Measurements from ENCODE around the gene REXO1. TPM values are rescaled to one million over a fixed set of nuclear protein-coding genes. Genes with fewer than 3 reads are reported as not detected.

Gene REXO1
- total RNA-seq, 1 donor from 2014 or later, result 40.8 TPM

DNA sequence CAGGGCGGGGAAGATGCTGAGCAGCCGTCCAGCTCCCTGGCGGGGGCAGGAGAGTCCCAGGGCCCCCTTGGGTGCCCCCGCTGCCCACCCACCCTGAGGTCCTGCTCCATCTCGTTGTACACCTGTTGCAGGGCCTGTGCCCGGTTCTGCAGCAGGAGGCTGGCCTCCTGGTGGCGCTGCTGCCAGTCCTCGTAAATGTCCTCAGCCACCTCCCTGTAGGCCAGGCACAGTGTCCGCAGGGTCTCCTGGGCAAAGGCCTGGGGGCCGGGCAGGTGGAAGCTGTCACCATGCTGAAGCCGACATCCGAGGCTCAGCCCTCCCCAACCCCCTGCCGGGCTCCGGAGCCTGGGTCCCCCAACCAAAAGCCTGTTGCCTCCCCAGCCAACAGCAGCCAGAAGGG, 56.4 kb downstream of the REXO1 start:
- DNase-seq (ENCODE audit: low read depth, low spot score), result no peak
- no peak for TF ChIP-seq CTCF (conservative IDR thresholded peaks at IDR 0.05)
- Mint-ChIP-seq H3K9me3 (no peaks in the 10 kb centered on the region), H3K27ac (ENCODE audit: unreplicated experiment) (no peak overlapping the region), H3K4me1 (peaks cover 3% of the 10 kb centered on the region), H3K36me3 (ENCODE audit: low read depth) (no peaks in the 10 kb centered on the region), H3K4me3 (no peak overlapping the region), H3K27me3 (ENCODE audit: low read depth) (peaks cover 40% of the 10 kb centered on the region)

- Mint-ChIP-seq H3K36me3 (ENCODE audit: low read depth) (no peaks in the 10 kb centered on the region), H3K4me3 (no peak overlapping the region), H3K4me1 (no peaks in the 10 kb centered on the region), H3K9me3 (no peaks in the 10 kb centered on the region), H3K27me3 (ENCODE audit: low read depth) (peaks cover 44% of the 10 kb centered on the region), H3K27ac (ENCODE audit: unreplicated experiment) (no peak overlapping the region)
- TF ChIP-seq CTCF (conservative IDR thresholded peaks at IDR 0.05), result no peak
- DNase-seq (ENCODE audit: low read depth, low spot score), result no peak
Observed at GRCh38 chr19:1790054-1790792, 58.1 kb downstream of the REXO1 start.

GRCh38 chr19:1789261-1790041, 58.8 kb downstream of the REXO1 start:
- Mint-ChIP-seq H3K4me3 (no peak overlapping the region), H3K9me3 (no peaks in the 10 kb centered on the region), H3K27me3 (ENCODE audit: low read depth) (peaks cover 47% of the 10 kb centered on the region), H3K27ac (ENCODE audit: unreplicated experiment) (no peak overlapping the region), H3K4me1 (no peaks in the 10 kb centered on the region), H3K36me3 (ENCODE audit: low read depth) (no peaks in the 10 kb centered on the region)
- no peak for DNase-seq (ENCODE audit: low read depth, low spot score)
- no peak for TF ChIP-seq CTCF (conservative IDR thresholded peaks at IDR 0.05)

- TF ChIP-seq CTCF (conservative IDR thresholded peaks at IDR 0.05), result no peak
- Mint-ChIP-seq H3K9me3 (no peaks in the 10 kb centered on the region), H3K27me3 (ENCODE audit: low read depth) (peaks cover 61% of the 10 kb centered on the region), H3K27ac (ENCODE audit: unreplicated experiment) (no peak overlapping the region), H3K4me3 (no peak overlapping the region), H3K36me3 (ENCODE audit: low read depth) (no peaks in the 10 kb centered on the region), H3K4me1 (no peaks in the 10 kb centered on the region)
- DNase-seq (ENCODE audit: low read depth, low spot score), result no peak
Observed at GRCh38 chr19:1787116-1787515, 61.2 kb downstream of the REXO1 start.

GRCh38 chr19:1786668-1787067, 61.6 kb downstream of the REXO1 start:
- Mint-ChIP-seq H3K36me3 (ENCODE audit: low read depth) (no peaks in the 10 kb centered on the region), H3K27me3 (ENCODE audit: low read depth) (peaks cover 66% of the 10 kb centered on the region), H3K9me3 (no peaks in the 10 kb centered on the region), H3K4me1 (no peaks in the 10 kb centered on the region), H3K4me3 (no peak overlapping the region), H3K27ac (ENCODE audit: unreplicated experiment) (no peak overlapping the region)
- DNase-seq (ENCODE audit: low read depth, low spot score), result no peak
- no peak for TF ChIP-seq CTCF (conservative IDR thresholded peaks at IDR 0.05)

All from neural crest cell (in vitro differentiated cells).